GM12878 (cell line): Measurements from ENCODE around the gene CREB5. TPM values are rescaled to one million over a fixed set of nuclear protein-coding genes. Genes with fewer than 3 reads are reported as not detected.

Experiments used
- ATF2 ChIP-seq: IDR thresholded peaks from 2 replicates; pipeline ENCODE4 v1.6.1; 2012; ENCODE audit warnings: low read length, inconsistent platforms
- ATF3 ChIP-seq: IDR thresholded peaks from 2 replicates; pipeline ENCODE4 v1.6.1; 2011; ENCODE audit warnings: low read depth, mild to moderate bottlenecking, low read length, moderate library complexity, borderline replicate concordance; ENCODE audit errors: extremely low read depth
- BACH1 ChIP-seq: fragments of 450-650 bp; IDR thresholded peaks from 2 replicates; pipeline ENCODE4 v1.6.1; 2017; ENCODE audit warnings: mild to moderate bottlenecking, borderline replicate concordance
- CBFB ChIP-seq: IDR thresholded peaks from 2 replicates; pipeline ENCODE4 v1.6.1; 2016; ENCODE audit warnings: antibody characterized with exemption, low read depth
- CHD1 ChIP-seq: IDR thresholded peaks from 2 replicates; pipeline ENCODE4 v1.6.1; 2012; ENCODE audit warnings: low read depth, low read length, improper control_type of control experiment
- CTCF ChIP-seq, 3 experiments: IDR thresholded peaks in 2 of 3; conservative IDR thresholded peaks in 1 of 3; 2 replicates each; pipeline ENCODE4 v1.5.1; 2011; ENCODE audit warnings: low read depth in 3 of 3, low read length in 3 of 3, mild to moderate bottlenecking in 3 of 3, control low read depth in 2 of 3, moderate library complexity in 2 of 3, inconsistent platforms in 1 of 3, mixed read lengths in 1 of 3; ENCODE audit not compliant: control insufficient read depth in 2 of 3, insufficient read depth in 1 of 3; ENCODE audit errors: extremely low read depth in 1 of 3
- ETV6 ChIP-seq, 2 experiments: fragments of 450-650 bp in 1 of 2; IDR thresholded peaks in 1 of 2; conservative IDR thresholded peaks in 1 of 2; 2 replicates each; pipeline ENCODE4 v1.6.1; 2014; ENCODE audit warnings: antibody characterized with exemption in 1 of 2, borderline replicate concordance in 1 of 2, low read depth in 1 of 2, mild to moderate bottlenecking in 1 of 2, moderate library complexity in 1 of 2
- FOXK2 ChIP-seq: fragments of 450-650 bp; IDR thresholded peaks from 2 replicates; pipeline ENCODE4 v1.6.1; 2017; ENCODE audit warnings: mild to moderate bottlenecking, moderate library complexity
- GABPA ChIP-seq: IDR thresholded peaks from 2 replicates; pipeline ENCODE4 v1.6.1; 2014; ENCODE audit warnings: antibody characterized with exemption, low read depth, mild to moderate bottlenecking, inconsistent platforms
- HDGF ChIP-seq: fragments of 450-650 bp; IDR thresholded peaks from 2 replicates; pipeline ENCODE4 v1.6.1; 2016; ENCODE audit warnings: antibody characterized with exemption
- KLF5 ChIP-seq: fragments of 450-650 bp; IDR thresholded peaks from 2 replicates; pipeline ENCODE4 v1.6.1; 2014; ENCODE audit warnings: mild to moderate bottlenecking; ENCODE audit not compliant: partially characterized antibody
- NBN ChIP-seq: fragments of 450-650 bp; IDR thresholded peaks from 2 replicates; pipeline ENCODE4 v1.6.1; 2016
- NFYA ChIP-seq: IDR thresholded peaks from 2 replicates; pipeline ENCODE4 v1.6.1; 2011; ENCODE audit warnings: low read depth, mild to moderate bottlenecking, low read length, improper control_type of control experiment, borderline replicate concordance
- NFYB ChIP-seq: IDR thresholded peaks from 2 replicates; pipeline ENCODE4 v1.6.1; 2011; ENCODE audit warnings: low read depth, mild to moderate bottlenecking, low read length, improper control_type of control experiment, moderate library complexity; ENCODE audit not compliant: insufficient read depth
- NR2F1 ChIP-seq: fragments of 450-650 bp; conservative IDR thresholded peaks from 2 replicates; pipeline ENCODE4 v1.6.1; 2017; ENCODE audit warnings: mild to moderate bottlenecking
- PAX5 ChIP-seq: IDR thresholded peaks from 2 replicates; pipeline ENCODE4 v1.6.1; 2011; ENCODE audit warnings: low read depth, low read length, borderline replicate concordance
- POLR2AphosphoS2 ChIP-seq: IDR thresholded peaks from 2 replicates; pipeline ENCODE4 v1.6.1; 2011; ENCODE audit warnings: low read depth, mild to moderate bottlenecking, low read length, improper control_type of control experiment, moderate library complexity
- POU2F2 ChIP-seq: IDR thresholded peaks from 3 replicates; pipeline ENCODE4 v1.6.1; 2011; ENCODE audit warnings: low read depth, mild to moderate bottlenecking, low read length, borderline replicate concordance
- RB1 ChIP-seq: fragments of 450-650 bp; formaldehyde crosslinking; IDR thresholded peaks from 2 replicates; pipeline ENCODE4 v1.6.1; 2017; ENCODE audit warnings: mild to moderate bottlenecking, borderline replicate concordance
- RUNX3 ChIP-seq: IDR thresholded peaks from 2 replicates; pipeline ENCODE4 v1.6.1; 2012; ENCODE audit warnings: low read length, inconsistent platforms
- SMAD5 ChIP-seq: IDR thresholded peaks from 2 replicates; pipeline ENCODE4 v1.6.1; 2016; ENCODE audit warnings: antibody characterized with exemption, low read depth
- SMC3 ChIP-seq: IDR thresholded peaks from 2 replicates; pipeline ENCODE4 v1.6.1; 2011; ENCODE audit warnings: low read length, improper control_type of control experiment, borderline replicate concordance
- SREBF1 ChIP-seq: IDR thresholded peaks from 2 replicates; pipeline ENCODE4 v1.6.1; 2012; ENCODE audit warnings: mild to moderate bottlenecking, low read length
- SREBF2 ChIP-seq: IDR thresholded peaks from 2 replicates; pipeline ENCODE4 v1.6.1; 2012; ENCODE audit warnings: mild to moderate bottlenecking, low read length
- STAT1 ChIP-seq: fragments of 450-650 bp; conservative IDR thresholded peaks from 2 replicates; pipeline ENCODE4 v1.6.1; 2014; ENCODE audit warnings: antibody characterized with exemption, mild to moderate bottlenecking
- TCF7 ChIP-seq: IDR thresholded peaks from 2 replicates; pipeline ENCODE4 v1.6.1; 2014; ENCODE audit warnings: antibody characterized with exemption, borderline replicate concordance
- USF1 ChIP-seq: IDR thresholded peaks from 2 replicates; pipeline ENCODE4 v1.6.1; 2011; ENCODE audit warnings: borderline replicate concordance, low read depth, mild to moderate bottlenecking, moderate library complexity, mixed read lengths, low read length; ENCODE audit not compliant: insufficient read depth; ENCODE audit errors: extremely low read length
- ZNF622 ChIP-seq: fragments of 450-650 bp; IDR thresholded peaks from 2 replicates; pipeline ENCODE4 v1.6.1; 2017; ENCODE audit warnings: mild to moderate bottlenecking, inconsistent platforms
- ZSCAN29 ChIP-seq: fragments of 450-650 bp; IDR thresholded peaks from 2 replicates; pipeline ENCODE4 v1.6.1; 2017; ENCODE audit warnings: mild to moderate bottlenecking, moderate library complexity
- ZZZ3 ChIP-seq: IDR thresholded peaks from 2 replicates; pipeline ENCODE4 v1.6.1; 2011; ENCODE audit warnings: low read depth; ENCODE audit not compliant: control insufficient read depth, insufficient read length
- polyA plus RNA-seq, 11 experiments: library from polyadenylated mRNA; depleted of rRNA in 4 of 11; unstranded in 6 of 11; stranded (reverse) in 5 of 11; fragments of >200 nt; fragmentation: Nextera tagmentation in 4 of 11; fragmentation: Illumina TruSeq in 1 of 11; extraction: Ambion mirVana in 4 of 11; extraction: Trizol in 1 of 11; gene quantifications; 1 replicate in 1 of 11; 2 replicates in 10 of 11; pipeline versions ENCODE4 v1.2.1 to v1.2.3, GENCODE V29; 2011 to 2016; ENCODE audit warnings: inconsistent platforms in 2 of 11, missing spikeins in 2 of 11, low read depth in 1 of 11
- total RNA-seq, 4 experiments: library from RNA; depleted of rRNA in 3 of 4; stranded (reverse); fragments of >200 nt in 3 of 4; fragmentation: Illumina TruSeq in 1 of 4; extraction: Trizol in 1 of 4; gene quantifications; 2 replicates each; pipeline versions ENCODE4 v1.2.1 to v1.2.3, GENCODE V29; 2013 to 2021

The CREB5 gene
- total and polyA plus RNA-seq, 10 of the 15 experiments (the other 5 are each of a cell fraction or from before 2014, with no cell fraction given), result 12.9 to 74.1 (median 53.0) TPM

- TF ChIP-seq ATF3 (no peak), SREBF1 (no peak), HDGF (no peak), ATF2 (no peak), KLF5 (no peak), USF1 (no peak), PAX5 (no peak), POU2F2 (no peak), BACH1 (no peak), POLR2AphosphoS2 (no peak), FOXK2 (no peak), STAT1 (no peak), TCF7 (no peak), RUNX3 (peak; percentile 32), RB1 (no peak), NBN (no peak), NR2F1 (no peak), CHD1 (no peak), NFYA (no peak), ETV6 (conservative IDR thresholded peaks at IDR 0.05 in 1 of 2, IDR thresholded peaks at IDR 0.05 in 1 of 2; ENCODE audit: borderline replicate concordance in 1 of 2, low read depth in 1 of 2) (no peak; a peak in 1 of 4 replicates), CTCF (IDR thresholded peaks at IDR 0.05 in 2 of 3, conservative IDR thresholded peaks at IDR 0.05 in 1 of 3; ENCODE audit: control insufficient read depth in 2 of 3, extremely low read depth in 1 of 3, insufficient read depth in 1 of 3, low read depth in 3 of 3, low read length in 3 of 3) (no peak), ZZZ3 (no peak), GABPA (no peak), SMC3 (no peak), NFYB (no peak), ZNF622 (no peak), SMAD5 (no peak), CBFB (no peak), ZSCAN29 (no peak), SREBF2 (no peak)
Measured at GRCh38 chr7:28617308-28617880, 205.1 kb downstream of the CREB5 start (continued).
